GM12878 (cell line): ENCODE measurements around the gene HHAT. TPM values are rescaled to one million over a fixed set of nuclear protein-coding genes. Genes with fewer than 3 reads are reported as not detected.

ENCODE experiments used
- BCLAF1 ChIP-seq: fragments of 450-650 bp; IDR thresholded peaks from 2 replicates; pipeline ENCODE4 v1.6.1; 2017; ENCODE audit warnings: antibody characterized with exemption, mild to moderate bottlenecking, moderate library complexity
- CEBPB ChIP-seq, 2 experiments: fragments of 150-350 bp in 1 of 2; IDR thresholded peaks; 2 replicates each; pipeline ENCODE4 v1.6.1; 2012 to 2014; ENCODE audit warnings: low read depth in 2 of 2, low read length in 2 of 2, borderline replicate concordance in 1 of 2, inconsistent platforms in 1 of 2
- ESRRA ChIP-seq: IDR thresholded peaks from 2 replicates; pipeline ENCODE4 v1.6.1; 2012; ENCODE audit warnings: mild to moderate bottlenecking, low read length, improper control_type of control experiment
- FOS ChIP-seq: IDR thresholded peaks from 3 replicates; pipeline ENCODE4 v1.6.1; 2011; ENCODE audit warnings: borderline replicate concordance; ENCODE audit not compliant: insufficient read length; ENCODE audit errors: extremely low read depth
- KAT2A ChIP-seq: conservative IDR thresholded peaks from 2 replicates; pipeline ENCODE4 v1.6.1; 2011; ENCODE audit warnings: low read depth, low read length; ENCODE audit not compliant: control insufficient read depth
- KLF5 ChIP-seq: fragments of 450-650 bp; IDR thresholded peaks from 2 replicates; pipeline ENCODE4 v1.6.1; 2014; ENCODE audit warnings: mild to moderate bottlenecking; ENCODE audit not compliant: partially characterized antibody
- MTA2 ChIP-seq: fragments of 450-650 bp; IDR thresholded peaks from 2 replicates; pipeline ENCODE4 v1.6.1; 2016; ENCODE audit warnings: low read depth, mild to moderate bottlenecking, moderate library complexity
- NBN ChIP-seq: fragments of 450-650 bp; IDR thresholded peaks from 2 replicates; pipeline ENCODE4 v1.6.1; 2016
- PBX3 ChIP-seq: IDR thresholded peaks from 2 replicates; pipeline ENCODE4 v1.6.1; 2011; ENCODE audit warnings: mild to moderate bottlenecking, low read depth, low read length, moderate library complexity; ENCODE audit not compliant: insufficient replicate concordance
- RBBP5 ChIP-seq: fragments of 200-600 bp; sonication (generic); conservative IDR thresholded peaks from 2 replicates; pipeline ENCODE4 v1.6.1; 2016
- RELB ChIP-seq: fragments of 450-650 bp; IDR thresholded peaks from 2 replicates; pipeline ENCODE4 v1.6.1; 2017; ENCODE audit warnings: low read depth, mild to moderate bottlenecking, moderate library complexity
- SIX5 ChIP-seq: IDR thresholded peaks from 2 replicates; pipeline ENCODE4 v1.6.1; 2011; ENCODE audit warnings: mild to moderate bottlenecking, low read depth, low read length, moderate library complexity; ENCODE audit not compliant: severe bottlenecking
- SMAD5 ChIP-seq: IDR thresholded peaks from 2 replicates; pipeline ENCODE4 v1.6.1; 2016; ENCODE audit warnings: antibody characterized with exemption, low read depth
- SMARCA5 ChIP-seq: fragments of 450-650 bp; IDR thresholded peaks from 2 replicates; pipeline ENCODE4 v1.6.1; 2017; ENCODE audit warnings: mild to moderate bottlenecking
- SREBF1 ChIP-seq: IDR thresholded peaks from 2 replicates; pipeline ENCODE4 v1.6.1; 2012; ENCODE audit warnings: mild to moderate bottlenecking, low read length
- TAF1 ChIP-seq: IDR thresholded peaks from 2 replicates; pipeline ENCODE4 v1.6.1; 2011; ENCODE audit warnings: mild to moderate bottlenecking, low read depth, low read length, borderline replicate concordance
- USF2 ChIP-seq: IDR thresholded peaks from 2 replicates; pipeline ENCODE4 v1.6.1; 2011; ENCODE audit warnings: low read depth, low read length, improper control_type of control experiment, borderline replicate concordance
- ZBTB4 ChIP-seq: fragments of 450-650 bp; formaldehyde crosslinking; IDR thresholded peaks from 2 replicates; pipeline ENCODE4 v1.4.0; 2022; ENCODE audit warnings: mild to moderate bottlenecking, moderate library complexity
- ZNF207 ChIP-seq: fragments of 450-650 bp; IDR thresholded peaks from 2 replicates; pipeline ENCODE4 v1.6.1; 2014; ENCODE audit warnings: antibody characterized with exemption, mild to moderate bottlenecking, borderline replicate concordance
- ZZZ3 ChIP-seq: IDR thresholded peaks from 2 replicates; pipeline ENCODE4 v1.6.1; 2011; ENCODE audit warnings: low read depth; ENCODE audit not compliant: control insufficient read depth, insufficient read length
- polyA plus RNA-seq, 11 experiments: library from polyadenylated mRNA; depleted of rRNA in 4 of 11; unstranded in 6 of 11; stranded (reverse) in 5 of 11; fragments of >200 nt; fragmentation: Nextera tagmentation in 4 of 11; fragmentation: Illumina TruSeq in 1 of 11; extraction: Ambion mirVana in 4 of 11; extraction: Trizol in 1 of 11; gene quantifications; 1 replicate in 1 of 11; 2 replicates in 10 of 11; pipeline versions ENCODE4 v1.2.1 to v1.2.3, GENCODE V29; 2011 to 2016; ENCODE audit warnings: inconsistent platforms in 2 of 11, missing spikeins in 2 of 11, low read depth in 1 of 11
- total RNA-seq, 4 experiments: library from RNA; depleted of rRNA in 3 of 4; stranded (reverse); fragments of >200 nt in 3 of 4; fragmentation: Illumina TruSeq in 1 of 4; extraction: Trizol in 1 of 4; gene quantifications; 2 replicates each; pipeline versions ENCODE4 v1.2.1 to v1.2.3, GENCODE V29; 2013 to 2021

Gene HHAT
- total and polyA plus RNA-seq, 10 of the 15 experiments (the other 5 are each of a cell fraction or from before 2014, with no cell fraction given), result 1.2 to 37.6 (median 2.6) TPM

GRCh38 chr1:210328746-210329503 lies at the start of gene HHAT (continued):
- TF ChIP-seq PBX3 (no peak), FOS (no peak), CEBPB (IDR thresholded peaks at IDR 0.05; ENCODE audit: borderline replicate concordance in 1 of 2, low read depth in 2 of 2, low read length in 2 of 2) (no peak), KLF5 (peak; percentile 66), RELB (peak; percentile 53; the same call in 1 of the 2 replicates), ESRRA (no peak), SMARCA5 (peak; percentile 92), KAT2A (no peak), SREBF1 (no peak), SIX5 (no peak), NBN (peak; percentile 40; the same call in 1 of the 2 replicates), ZBTB4 (CRISPR knock-in tag) (peak; percentile 49; the same call in 1 of the 2 replicates), ZNF207 (peak; percentile 81; the same call in 1 of the 2 replicates), TAF1 (peak; percentile 30; the same call in 1 of the 2 replicates), USF2 (no peak), BCLAF1 (no peak), SMAD5 (no peak; the same call in 1 of the 2 replicates), RBBP5 (no peak), MTA2 (no peak; the same call in 1 of the 2 replicates), ZZZ3 (no peak)
